ENCODE data around the gene GJA4.

GJA4 gene

GRCh38 chr1:34844252-34844634, 51.4 kb downstream of the GJA4 start:
- DNase-seq (ENCODE audit: extremely low read depth, low read depth): no peak
- TF ChIP-seq CTCF (IDR thresholded peaks at IDR 0.05; ENCODE audit: low read depth, low read length, missing control alignments): no peak
- no peak overlapping the region for H3K4me3 ChIP-seq (replicated peaks; ENCODE audit: low read depth, low read length)

Measured in HFF-Myc (cell line).